NCI-H345 treated with DMSO at 0.1 percent for 48 hours (cell line): ENCODE data around the gene KLK3.

Source experiments
- DNase-seq: peaks from one replicate; lab custom pipeline; 2025; ENCODE audit not compliant: unreplicated experiment; lab: John Stamatoyannopoulos, UW

Gene KLK3

DNA sequence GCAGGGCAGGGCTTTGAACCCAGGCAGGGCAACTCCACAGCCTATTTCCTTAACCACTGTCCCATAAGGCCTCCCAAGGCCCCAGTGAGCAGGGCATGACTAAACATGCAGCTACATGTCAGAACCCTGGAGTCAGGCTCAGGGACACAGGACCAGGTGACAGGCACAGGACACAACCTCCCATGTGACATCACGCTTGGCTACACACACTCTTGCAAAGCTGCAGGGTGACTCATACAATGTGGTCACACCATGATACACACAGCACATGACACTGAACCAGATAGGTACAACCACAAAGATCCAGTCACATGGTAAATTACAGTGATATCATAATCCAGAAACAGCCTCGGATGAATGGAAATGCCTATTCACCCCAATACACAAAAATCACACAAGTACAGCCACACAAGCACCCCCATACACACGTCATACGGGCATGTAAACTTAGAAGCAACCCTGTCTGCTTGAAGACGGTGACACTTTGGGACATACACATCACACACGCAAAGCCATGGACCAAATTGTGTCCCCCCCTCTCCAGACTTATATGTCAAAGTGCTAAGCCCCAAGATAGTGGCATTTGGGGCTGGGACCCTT is 42.0 kb downstream of the KLK3 start:
- peak; percentile 5 for DNase-seq

DNA sequence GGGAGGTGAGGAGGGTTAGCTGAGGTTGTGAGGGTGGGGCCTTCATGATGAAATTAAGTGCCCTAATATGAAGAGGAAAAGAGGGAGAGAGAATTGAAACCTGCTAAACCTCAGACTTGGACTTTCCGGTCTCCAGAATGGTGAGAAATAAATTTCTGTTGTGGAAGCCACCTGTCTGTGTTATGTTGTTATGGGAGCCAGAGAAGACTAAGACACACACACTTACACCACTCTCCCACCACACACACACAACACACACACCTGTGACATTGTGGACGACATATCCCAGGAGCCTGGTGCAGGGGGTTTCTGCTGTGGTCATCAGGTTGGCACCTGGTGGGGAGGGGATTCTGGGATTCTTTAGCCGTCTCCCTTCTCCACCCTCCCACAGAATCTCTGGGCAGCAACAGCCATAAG is 42.5 kb downstream of the KLK3 start:
- no peak for DNase-seq

DNA sequence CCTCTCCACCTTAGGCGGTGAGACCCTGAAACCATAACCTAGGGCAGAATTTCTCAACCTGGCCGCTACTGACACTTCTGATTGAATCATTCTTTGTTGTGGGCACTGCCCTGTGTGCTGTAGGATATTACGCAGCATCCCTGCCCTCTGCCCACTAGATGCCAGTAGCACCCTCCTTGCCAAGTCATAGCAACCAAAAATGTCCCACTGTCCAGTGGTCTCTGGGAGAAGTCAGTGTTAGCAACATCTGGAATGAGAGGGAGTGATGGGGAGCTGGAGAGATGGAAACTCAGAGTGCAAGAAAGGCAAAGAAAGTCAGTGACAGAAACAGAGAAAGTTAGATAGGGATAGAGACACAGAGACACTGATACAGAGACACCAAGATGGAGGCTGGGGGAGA is 42.9 kb downstream of the KLK3 start:
- DNase-seq = no peak

DNA sequence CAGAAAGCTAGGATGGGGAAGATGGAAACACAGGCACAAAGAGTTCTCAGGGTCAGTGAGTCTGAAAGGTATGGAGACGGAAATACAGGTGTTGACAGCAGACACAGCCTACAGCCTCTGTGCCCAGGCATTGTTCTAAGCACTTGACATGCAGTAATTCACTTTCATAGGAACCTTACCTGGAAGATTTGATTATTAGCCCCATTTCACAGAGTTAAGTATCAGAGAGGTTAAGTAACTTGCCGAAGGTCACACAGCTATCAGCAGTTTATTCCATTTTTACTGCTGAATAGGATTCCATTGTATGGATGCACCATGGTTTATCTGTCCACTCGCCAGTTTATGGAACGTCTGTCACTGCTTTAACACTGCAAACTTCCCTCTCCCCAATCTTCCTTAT is 43.3 kb downstream of the KLK3 start:
- DNase-seq = no peak

DNA sequence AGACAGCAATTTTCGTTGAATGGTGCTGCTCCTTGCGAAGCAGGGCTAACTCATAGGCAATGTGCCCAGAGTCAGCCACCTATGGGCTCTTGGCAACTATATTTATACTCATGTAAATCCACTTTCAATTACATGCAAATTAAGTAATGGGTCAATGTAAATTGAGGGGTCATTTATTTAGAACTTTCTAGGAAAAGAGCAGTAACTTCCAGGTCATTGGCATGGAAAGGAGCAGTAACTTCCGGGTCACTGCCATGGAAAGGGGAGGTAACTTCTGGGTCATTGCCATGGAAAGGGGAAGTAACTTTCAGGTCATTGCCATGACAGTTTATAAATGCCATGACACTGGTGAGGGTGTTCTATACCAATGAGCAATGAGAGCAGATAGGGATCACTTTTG is 44.9 kb downstream of the KLK3 start:
- DNase-seq = no peak

DNA sequence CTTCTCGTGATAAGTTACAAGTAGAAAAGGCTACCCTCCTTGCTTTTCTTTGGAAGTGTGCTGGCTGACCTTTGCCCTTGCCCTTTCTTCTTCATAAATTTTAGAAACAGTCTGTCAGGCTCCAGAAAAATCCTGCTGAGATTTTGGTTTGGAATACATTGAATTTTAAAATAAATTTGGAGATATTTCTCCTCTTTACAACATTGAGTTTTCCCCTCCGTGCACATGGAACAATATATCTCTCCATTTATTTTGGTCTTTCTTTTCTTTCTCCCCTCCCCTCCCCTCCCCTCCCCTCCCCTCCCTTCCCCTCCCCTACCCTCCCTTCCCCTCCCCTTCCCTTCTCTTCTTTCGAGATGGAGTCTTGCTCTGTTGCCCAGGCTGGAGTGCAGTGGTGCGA is 47.9 kb downstream of the KLK3 start:
- no peak for DNase-seq

DNA sequence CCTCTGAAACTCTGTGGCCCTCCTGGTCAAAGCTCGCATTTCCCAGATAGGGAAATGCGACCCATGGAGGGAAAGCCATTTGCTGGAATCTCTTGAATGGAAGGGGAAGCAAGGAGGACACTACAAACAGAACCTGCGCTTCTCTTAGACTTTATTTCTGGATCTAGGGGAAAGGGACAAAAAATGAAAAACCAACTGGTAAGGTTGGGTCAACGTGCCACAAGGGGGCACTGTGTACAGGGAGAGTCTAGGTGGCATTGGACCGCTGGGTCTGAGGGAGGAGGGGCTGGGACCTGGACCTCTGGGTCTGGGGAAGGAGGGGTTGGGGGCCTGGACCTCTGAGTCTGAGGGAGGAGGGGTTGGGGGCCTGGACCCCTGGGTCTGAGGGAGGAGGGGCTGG is 51.5 kb downstream of the KLK3 start:
- DNase-seq = no peak

DNA sequence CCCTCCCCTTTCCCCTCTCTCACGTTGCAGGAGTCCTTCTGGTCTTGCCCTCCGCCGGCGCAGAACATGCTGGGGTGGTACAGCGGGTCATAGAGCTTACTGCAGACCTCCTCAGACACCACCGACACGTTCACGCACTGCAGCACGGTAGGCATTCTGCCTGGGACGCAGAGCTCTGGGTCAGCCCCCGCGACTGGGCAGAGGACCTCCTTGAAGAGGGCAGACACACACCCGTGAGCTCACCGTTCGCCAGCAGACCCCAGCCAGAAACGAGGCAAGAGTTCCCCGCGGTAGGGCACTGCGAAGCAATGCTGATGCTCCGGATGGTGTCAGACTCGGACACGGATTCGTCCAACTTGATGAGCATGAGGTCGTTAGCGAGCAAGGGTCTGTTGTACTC is 53.6 kb downstream of the KLK3 start:
- DNase-seq = no peak

DNA sequence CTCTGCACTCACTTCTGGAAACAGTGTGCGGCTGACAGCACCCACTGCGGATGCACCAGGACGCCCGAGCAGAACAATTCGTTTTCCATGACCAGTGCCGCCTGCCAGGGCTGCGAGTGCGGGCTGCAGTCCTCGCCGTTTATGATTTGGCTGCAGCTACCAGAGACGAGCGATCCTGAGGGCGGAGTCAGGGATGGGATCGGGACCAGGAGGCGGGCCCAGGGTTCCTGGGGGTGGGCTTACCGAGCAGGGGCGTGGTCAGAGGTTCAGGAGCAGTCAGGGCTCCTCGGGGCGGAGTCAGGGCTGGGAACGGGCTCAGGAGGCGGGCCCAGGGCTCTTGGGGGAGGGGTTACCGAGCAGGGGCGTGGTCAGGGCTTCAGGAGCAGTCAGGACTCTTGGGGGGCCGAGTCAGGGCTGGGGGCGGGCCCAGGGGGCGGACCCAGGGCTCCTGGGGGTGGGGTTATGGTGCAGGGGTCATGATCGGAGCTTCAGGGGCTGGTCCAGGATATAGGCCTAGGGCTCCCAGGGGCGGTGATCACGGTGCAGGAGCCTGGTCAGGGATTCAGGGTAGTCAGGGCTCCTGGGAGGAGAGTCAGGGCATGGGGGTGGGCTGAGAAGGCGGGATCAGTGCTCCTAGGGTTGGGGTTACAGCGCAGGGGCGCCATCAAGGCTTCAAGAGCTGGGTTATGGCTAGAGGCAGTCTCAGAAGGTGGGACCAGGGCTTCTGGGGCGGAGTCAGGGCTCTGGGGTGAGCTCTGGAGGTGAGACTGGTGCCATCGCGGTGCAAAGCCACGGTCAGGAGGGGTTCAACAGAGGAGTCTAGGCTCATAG is 54.7 kb downstream of the KLK3 start:
- no peak for DNase-seq
